ENCODE measurements around the gene PHEX.

PHEX gene

DNA sequence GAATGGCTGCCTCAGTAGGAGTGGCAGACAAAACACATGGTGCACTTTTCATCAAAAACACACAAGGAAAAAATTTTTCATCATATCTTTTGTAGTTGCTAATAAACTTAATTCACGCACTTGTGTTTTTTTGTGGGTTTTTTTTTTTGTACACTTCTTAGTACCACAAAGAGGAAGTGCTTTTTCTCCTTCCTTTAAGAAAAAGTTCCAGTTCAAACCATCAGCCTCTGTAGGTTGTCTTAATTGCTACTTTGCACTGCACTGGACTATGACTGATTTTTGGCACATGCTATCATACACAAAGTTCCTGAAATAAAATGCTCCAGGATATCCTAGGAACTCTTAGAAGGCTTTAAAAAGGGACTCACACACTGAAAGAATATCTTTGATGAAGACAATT lies at the start of gene PHEX:
PHEX (plus strand) TSS at position 242 of the 400 bp plus-strand sequence. CDS start 681 bp downstream, outside the sequence.
- no peak for DNase-seq

DNA sequence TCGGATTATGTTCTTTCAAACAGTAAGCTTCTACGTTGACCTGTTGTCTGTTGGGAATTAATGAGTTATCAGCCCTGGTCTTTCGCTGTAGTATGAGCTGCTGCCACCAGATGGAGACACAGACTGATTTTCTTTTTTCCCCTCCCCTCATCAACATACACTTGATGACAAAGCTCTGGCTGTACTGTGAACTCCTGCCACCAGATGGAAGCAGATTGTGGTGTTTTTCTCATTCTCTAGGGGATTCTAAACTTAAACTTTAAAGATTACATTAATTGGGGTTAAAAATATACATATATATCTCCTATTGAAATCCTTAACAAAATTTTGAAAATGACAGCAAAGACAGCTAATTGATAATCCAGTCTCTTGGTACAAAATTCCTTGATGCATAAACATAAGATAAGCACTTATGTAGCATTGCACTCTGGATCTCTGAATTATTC lies 46.8 kb upstream of the PHEX start:
- peak; percentile 68 for DNase-seq

DNA sequence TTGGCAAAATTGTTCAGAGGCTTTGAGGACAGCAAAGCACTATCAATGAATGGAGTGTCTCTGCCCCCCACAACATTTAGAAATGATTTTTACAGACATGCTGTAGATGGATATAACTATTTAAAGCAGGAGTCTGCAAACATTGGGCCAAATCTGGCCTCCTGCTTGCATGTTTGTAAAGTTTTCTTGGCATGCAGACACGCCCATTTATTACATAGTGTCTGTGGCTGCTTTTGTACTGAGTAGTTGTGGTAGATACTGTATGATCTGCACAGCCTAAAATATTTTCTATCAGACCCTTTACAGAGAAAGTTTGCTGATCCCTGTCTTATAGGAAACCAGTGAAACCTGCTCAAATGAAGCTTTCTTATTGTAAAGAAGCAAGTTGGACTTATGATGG lies 45.5 kb upstream of the PHEX start:
- DNase-seq, result no peak

DNA sequence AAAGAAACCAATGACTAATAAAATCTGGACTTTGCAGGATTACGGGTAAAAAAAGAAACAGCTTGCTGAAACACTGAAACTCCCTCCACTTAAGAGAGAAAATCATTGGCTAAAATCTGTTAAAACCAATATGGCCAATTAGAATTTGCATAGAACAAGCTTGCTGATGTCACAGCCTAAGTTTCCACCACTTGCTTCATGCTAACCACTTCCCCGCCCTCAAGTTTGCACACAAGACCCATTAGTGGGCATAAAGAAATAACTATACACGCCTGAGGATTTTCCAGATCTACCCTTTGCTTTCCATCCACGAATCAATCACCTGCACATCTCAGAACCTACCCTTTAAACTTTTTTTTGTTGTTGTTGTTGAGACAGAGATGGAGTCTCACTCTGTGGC lies 42.7 kb upstream of the PHEX start:
- no peak for DNase-seq

DNA sequence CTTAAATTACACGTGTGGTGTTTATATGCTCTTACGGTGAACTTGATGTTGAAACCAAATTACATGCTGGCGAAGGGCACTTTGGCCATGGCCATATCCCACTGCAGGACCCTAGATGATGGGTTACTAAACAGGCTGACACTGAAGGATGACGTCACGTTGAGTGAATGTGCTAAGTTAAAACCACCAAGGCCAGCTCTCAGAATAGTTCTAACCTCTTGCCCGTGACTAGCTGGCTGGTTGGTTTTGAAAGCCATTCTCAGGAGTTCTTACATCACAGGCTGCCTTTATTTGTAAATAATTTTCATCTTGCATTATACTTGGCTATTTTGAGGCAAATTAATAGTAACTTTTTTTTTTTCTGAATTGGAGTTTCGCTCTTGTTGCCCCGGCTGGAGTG lies 41.3 kb upstream of the PHEX start:
- no peak for DNase-seq

DNA sequence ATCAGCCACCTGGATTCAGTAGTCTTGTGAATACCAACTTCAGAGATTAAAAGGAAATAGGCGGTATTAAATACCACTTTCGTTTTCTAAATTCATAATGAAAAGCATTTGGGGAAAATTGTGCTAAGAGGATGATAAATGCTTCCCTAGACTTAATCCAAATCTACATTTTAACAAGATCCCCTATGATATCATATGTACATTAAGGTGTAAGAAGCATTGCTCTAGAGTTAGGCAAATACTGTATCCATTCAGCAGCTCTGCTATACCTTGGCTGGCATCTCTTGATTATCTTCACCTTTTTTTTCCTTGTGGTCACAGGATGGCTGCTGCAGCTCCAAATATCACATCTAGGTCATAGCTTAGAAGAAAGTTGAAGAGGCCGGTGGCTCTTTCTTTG lies 40.6 kb upstream of the PHEX start:
- no peak for DNase-seq

DNA sequence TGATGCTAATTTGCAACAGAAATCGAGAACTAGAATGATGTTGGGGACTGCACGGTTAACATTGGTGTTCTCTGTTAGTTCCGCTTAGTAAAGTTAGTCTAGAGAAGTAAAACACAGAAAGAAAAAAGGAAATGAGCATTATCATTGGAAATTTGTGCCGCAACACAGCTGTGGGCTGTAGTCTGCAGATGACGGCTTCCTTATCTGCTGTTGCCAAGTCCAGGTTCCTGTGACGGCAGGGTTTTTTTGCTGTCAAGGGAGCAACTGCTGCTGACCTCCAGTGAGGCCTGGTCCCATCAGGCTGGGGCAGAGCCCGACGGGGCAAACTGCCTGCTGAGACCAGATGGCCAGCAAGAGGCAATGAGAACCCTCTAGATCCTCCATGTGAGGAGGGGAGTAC lies 38.9 kb upstream of the PHEX start:
- no peak for DNase-seq

DNA sequence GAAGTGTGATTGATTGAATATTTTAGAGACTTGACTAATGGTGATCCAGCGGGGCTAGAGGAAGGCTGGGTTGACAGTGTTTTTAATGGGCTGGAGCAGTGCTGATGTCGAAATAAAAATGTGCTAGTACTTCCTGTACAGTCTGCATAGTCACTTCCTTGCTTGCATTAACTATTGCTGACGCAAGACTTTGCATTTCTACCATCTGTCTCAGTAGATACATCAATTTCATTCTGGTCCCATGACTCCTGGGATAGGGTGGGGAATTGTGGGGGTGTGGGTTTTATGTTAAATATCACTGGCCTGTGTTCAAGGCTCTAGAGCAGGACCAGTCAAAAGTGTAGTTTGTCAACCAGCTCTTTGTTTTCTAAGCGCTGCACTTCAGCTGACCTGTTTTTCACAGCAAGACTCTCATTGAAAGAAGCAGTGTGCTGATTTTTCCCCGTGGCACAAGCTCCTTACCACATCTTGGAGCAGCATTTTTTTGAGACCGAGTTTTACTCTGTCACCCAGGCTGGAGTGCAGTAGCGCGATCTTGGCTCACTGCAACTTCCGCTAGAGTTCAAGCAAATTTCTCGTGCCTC lies 35.2 kb upstream of the PHEX start:
- DNase-seq, result no peak

DNA sequence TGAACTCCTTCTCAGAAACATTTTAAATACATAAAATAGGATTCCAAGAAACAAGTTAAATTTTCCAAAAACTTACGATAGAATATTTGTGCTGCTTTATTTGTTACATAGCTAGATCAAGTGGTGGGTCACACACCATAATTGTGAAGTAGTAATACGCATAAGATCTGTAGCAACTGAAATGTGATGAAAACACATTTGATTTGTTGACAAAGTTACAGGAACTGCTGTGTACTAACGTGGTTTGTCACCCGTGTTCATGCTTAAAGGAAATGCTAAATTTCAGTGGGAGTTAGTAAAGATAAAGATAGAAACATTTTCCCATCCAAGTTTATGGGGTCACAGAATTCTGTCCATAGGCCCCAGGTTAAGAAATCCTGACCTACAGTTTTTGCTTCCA lies 34.1 kb upstream of the PHEX start:
- DNase-seq, result no peak

DNA sequence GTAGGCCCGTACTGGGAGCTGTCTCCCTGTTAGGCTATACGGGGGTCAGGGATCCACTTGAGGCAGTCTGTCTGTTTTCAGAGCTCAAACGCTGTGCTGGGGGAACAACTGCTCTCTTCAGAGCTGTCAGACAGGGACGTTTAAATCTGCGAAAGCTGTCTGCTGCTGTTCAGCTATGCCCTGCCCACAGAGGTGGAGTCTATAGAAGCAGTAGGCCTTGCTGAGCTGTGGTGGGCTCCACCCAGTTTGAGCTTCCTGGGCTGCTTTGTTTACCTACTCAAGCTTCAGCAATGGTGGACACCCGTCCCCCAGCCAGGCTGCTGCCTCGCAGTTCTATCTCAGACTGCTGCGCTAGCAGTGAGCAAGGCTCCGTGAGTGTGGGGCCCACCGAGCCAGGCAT lies 27.3 kb upstream of the PHEX start:
- no peak for DNase-seq

DNA sequence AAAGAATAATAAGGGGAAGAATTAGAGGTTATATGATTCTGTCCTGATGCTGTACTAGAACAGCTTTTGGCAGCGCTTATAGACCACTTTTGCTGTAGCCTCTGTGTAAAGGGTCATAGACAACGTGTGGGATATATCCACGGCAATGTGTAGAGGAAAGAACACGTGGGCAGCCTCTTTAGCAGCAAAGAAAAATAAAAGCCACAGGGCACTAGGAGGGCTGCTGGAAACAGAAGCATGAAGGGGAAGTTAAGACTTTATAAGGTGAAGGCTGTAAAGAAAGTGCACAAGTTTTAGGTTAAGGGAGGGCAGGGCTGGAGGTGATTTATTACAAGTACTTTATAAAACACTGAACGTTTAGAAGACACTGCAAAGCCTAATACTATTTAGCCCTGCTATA lies 20.1 kb upstream of the PHEX start:
- DNase-seq, result no peak

DNA sequence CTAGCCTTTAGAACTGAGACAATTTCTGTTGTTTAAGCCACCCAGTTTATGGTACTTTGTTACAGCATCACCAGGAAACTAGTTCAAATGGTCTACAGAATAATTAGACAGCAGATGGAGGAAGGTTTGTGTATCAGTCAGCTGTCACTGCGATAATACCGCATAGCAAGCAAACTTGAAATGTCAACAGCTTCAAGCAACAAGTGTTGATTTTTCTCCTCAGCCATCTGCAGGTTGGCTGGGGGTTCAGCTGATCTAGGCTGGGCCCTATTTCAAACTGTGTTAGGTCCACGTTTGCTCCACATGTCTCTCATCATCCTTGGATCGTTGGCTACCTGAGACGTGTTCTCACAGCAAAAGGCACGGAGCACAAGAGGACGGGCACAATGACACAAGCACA lies 19.2 kb upstream of the PHEX start:
- DNase-seq, result no peak

DNA sequence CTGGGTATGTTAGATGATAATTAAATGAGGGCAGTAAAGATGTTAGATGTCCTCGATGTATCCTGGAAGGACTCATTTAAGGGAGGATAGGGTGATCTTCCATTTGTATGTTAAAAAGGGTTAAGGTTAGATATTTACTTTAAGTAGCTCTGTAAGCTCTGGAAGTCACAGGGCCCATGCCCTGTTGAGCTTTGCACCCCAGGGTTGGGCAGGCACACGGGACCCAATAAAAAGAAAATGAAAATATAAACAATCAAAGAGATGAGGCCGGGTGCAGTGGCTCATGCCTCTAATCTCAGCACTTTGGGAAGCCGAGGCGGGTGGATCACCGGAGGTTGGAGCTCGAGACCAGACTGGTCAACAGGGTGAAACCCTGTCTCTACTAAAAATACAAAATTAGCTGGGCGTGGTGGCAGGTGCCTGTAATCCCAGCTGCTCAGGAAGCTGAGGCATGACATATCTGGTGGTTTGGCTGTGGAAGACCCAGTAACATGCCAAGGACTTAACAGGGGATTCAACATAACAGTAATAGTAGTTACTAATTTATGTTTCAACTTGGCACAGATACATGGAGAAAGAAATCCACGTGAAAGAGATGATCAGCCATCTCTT lies 16.9 kb upstream of the PHEX start:
- no peak for DNase-seq

DNA sequence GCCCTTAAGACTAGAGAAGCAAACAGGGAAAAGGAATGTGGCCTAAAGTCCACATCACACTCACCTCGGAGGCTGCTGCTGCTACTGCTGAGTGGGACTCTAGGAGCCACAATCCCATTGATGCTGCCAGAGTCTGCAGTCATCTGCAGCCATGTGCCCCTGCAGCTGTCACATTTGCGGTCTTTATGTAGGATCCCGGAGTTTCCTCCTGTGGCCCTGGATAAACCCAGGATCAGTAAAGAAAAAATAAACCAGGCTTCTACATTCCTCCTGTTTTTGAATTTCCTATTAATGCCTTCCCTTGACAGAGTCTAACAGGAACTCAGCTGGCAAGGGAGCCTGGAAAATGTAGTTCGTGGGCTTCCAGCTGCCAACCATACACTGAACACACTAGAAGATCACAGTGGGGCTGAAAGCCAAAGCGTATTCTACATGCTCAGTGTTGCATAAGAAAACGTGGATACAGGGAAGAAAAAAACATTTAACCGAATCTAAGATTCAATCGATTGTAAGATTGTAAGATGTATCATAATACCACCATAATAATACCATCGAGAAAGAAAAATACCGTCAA lies 10.3 kb upstream of the PHEX start:
- no peak for DNase-seq

DNA sequence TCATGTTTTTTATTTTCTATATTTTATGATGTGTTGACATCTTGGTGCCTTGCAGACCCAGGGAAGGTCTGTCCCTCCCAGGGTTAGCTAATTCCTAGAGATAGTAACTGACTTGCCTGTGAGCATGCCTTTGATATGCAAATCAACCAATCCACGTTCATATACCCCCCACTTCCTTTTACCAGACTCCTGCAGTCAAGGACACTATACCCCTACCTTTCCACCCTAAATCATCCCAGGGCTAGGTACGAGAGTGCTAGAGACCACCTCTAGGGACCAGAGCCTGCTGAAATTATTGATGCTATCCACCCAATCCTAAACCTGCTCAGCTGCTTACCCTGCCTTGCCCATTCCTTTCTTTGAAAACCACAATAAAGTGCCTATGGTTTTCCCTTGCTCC lies 7.5 kb upstream of the PHEX start:
- no peak for DNase-seq

DNA sequence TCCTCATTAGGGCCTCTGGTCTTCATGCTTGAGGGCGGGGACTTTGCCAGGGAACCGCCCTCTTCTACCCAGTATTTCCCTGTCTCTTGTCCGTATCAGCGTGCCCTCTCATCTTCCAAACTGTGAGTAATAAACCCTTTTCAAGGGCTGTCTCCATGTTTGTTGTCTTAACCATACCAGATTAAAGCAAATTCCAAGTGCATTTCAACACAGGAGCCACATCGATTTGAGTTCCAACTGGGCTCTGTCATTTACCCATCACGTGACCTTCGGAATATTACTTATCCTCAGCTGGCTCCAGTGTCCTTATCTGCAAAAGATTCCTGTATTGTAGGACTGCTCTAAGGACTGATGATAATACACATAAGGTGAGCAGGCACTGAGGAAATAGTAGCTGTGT lies 6.4 kb upstream of the PHEX start:
- DNase-seq, result no peak

DNA sequence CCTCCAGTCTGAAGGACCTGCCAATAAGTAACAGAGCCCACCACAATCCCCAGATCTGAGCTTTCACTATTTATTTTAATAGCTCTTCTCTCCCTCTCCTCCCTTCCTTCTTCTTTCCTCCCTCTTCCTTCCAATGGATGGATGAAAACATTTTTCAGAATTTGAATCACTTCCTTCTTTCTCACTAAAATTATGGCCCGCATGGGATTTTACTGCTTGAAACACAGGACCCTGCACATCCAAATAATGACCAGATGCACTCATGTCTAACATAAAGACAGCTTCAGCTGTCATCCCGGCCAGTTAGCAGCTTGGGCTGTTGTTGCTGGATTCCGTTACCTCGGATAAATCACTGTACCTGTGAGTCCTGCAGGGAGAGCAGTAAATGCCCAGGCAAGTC lies 5.4 kb upstream of the PHEX start:
- DNase-seq, result no peak

DNA sequence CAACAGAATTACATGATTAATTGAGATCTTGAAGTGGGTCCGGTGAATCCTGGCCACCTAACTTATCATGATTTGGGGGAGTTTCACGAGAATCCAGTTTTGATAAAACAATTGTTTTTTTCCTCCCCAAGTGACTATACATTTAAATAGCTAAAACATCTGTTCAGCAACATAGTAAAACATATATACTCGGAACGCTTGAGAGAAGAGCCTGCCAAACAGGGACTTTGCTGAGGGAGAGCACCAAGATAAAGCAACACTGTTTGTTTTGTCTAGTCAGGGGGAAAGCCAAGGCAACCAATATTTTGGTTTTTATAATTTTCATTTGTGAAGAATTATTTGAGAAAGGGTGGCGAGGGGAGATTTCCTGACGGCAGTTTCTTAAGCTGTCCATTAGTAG lies 381 bp downstream of the PHEX start:
- no peak for DNase-seq

DNA sequence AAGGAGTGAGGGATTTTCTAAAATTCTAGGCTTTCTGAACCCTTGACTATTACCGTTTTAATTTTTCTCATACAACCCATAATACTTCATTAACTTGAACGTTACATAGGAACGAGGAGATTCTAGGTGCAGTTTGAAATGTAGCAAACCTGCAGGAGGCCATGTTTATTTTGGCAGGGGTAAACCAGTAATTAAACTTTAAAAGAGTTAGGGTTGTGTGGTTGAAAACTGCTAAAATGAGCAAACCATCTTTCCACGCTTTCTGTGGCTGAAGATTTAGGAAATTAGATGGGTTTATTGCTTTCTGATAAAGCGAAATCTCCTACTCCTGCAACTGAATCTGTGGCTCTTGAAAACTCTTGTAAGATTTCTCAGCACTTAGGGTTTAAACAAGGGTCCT lies 1.7 kb downstream of the PHEX start:
- no peak for DNase-seq

DNA sequence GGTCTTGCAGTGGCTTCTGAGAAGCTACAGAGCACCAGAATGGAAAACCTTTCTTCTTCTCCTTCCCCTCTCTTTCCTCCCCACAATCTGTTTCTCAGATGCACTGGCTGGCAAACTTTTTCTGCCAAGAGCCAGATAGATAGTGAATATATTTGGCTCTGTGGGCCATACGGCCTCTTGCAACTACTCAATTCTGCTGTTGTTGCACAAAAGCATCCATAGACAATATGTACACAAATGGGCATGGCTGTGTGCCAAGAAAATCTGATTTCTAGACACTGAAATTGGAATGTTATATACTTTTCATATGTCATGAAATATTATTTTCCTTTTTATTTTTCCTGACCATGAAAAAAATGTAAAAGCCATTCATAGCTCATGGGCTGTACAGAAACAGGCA lies 3.1 kb downstream of the PHEX start:
- DNase-seq, result no peak

DNA sequence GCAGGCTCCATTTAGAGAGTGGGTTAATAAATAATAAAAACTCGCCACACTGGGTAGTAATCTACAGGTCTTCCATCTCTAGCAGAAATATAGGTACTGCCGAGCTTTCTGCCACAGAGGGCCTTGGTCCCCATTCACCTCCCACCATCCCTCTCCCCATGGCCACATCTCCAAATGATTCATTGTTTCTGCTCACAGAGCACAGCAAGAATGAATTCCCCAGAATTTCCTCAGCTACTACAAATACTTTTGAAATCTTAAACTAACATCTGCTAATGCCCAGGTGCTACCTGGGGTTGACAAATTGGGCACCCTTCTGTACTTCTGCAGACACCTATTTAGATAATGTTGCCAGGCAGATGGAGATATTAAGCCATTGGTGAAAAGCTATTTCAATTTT lies 5.1 kb downstream of the PHEX start:
- DNase-seq, result no peak

DNA sequence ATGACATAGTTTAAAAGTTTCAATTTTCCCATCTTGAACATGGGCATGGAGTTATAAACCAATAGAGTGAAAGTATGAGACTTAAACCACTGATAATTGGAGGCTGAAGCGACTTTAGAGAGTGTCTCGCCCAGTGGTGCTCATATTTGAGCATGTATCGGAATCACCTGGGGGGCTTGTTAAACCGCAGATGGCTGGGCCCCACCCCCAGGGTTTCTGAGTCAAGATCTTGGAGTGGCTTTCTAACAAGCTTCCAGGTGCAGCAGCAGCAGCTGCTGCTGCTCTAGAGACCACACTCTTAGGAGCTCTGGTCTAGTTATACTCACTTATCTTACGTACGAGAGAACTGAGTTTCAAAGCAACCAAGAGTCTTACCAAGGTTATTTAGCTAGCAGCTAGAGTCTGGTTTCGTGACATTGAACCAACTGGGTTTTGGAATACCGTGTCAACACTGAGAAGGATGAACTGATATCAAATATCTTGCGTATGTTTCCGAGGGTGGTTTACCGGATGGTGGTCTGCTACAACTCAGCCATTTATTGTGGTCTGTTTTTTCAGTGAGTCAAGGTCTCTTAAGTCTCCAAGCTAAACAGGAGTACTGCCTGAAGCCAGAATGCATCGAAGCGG lies 5.9 kb downstream of the PHEX start:
- DNase-seq, result no peak

DNA sequence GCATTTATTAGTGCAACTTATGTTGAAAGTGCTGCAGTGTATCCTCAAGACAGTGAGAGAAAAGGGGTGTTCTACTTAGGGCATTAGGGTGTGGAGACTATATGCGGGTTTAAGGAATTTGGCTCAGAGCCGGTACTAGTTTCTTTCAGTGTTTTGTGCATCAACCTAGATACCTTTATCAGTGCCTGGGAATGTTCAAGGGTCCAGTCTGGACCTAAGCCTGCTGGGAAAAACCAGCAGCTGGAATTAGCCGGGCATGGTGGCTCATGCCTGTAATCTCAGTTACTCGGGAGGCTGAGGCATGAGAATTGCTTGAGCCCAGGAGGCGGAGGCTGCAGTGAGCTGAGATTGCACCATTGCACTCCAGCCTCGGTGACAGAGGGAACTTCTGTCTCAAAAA lies 7.4 kb downstream of the PHEX start:
- DNase-seq, result no peak

DNA sequence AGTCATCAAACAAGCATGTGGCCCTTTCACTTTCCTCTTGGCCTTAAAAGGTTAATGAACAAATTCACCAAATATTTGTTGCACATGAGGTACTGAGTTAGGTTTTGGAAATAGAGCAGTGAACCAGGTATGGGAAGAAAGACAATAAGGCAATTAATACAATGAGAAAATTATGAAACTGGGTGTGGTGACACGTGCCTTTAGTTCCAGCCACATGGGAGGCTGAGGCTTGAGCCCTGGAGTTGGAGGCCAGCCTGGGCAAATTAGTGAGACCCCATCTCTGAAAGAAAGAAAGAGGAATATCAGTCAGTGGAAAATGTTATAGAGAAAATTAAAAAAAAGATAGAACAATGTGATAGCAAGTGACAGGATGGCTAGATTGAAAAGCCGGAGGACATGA lies 8.1 kb downstream of the PHEX start:
- DNase-seq, result no peak

Data from activated CD8-positive, alpha-beta memory T cell treated with anti-CD3 and anti-CD28 coated beads, Interleukin-2, amount 50 U/mL, for 48 hours (primary cell).